ENCODE data around the gene PRDM16. TPM values are rescaled to one million over a fixed set of nuclear protein-coding genes. Genes with fewer than 3 reads are reported as not detected.

PRDM16 gene
- total RNA-seq, 1 experiment from 2014 or later, result 1.6 TPM

GRCh38 chr1:3423245-3423829, 354.3 kb downstream of the PRDM16 start:
- DNase-seq (ENCODE audit: low spot score) (no peak), ATAC-seq (no peak)
- POLR2A ChIA-PET, result interaction anchor here (1.0 kb wide), 1 partner anchor 410 kb away, joined by 3 read pairs; no protein-coding TSS in a partner anchor
- H3K4me1 Mint-ChIP-seq, result no peaks in the 10 kb centered on the region
- no peak overlapping the region for H3K27ac Mint-ChIP-seq
- H3K4me3 Mint-ChIP-seq, result no peak overlapping the region
- H3K27me3 Mint-ChIP-seq (ENCODE audit: low read depth), result 0 out of 2 replicates have a peak, but pooled peaks cover 4% of the 10 kb centered on the region
- H3K36me3 Mint-ChIP-seq, result no peaks in the 10 kb centered on the region
- no peaks in the 10 kb centered on the region for H3K9me3 Mint-ChIP-seq
- TF ChIP-seq GABPB1 (CRISPR knock-in tag; IDR thresholded peaks at IDR 0.05), result peak; percentile 44; the same call in 1 of the 2 replicates
- TF ChIP-seq E2F1 (CRISPR knock-in tag; IDR thresholded peaks at IDR 0.05), result no peak
- CTCF ChIA-PET, result interaction anchor here (0.6 to 3.0 kb wide), 7 partner anchors 20 to 876 kb away, joined by 3 to 22 read pairs (median 6); no protein-coding TSS in a partner anchor

GRCh38 chr1:3423896-3424611, 355.1 kb downstream of the PRDM16 start:
- ChIA-PET POLR2A (interaction anchor here (1.0 kb wide), 1 partner anchor 105 kb away, joined by 3 read pairs; no protein-coding TSS in a partner anchor), CTCF (interaction anchor here (0.6 to 3.0 kb wide), 63 partner anchors 12 to 876 kb away, joined by 3 to 22 read pairs (median 5); partner anchors contain the start of gene ACTRT2)
- TF ChIP-seq FOXP1 (CRISPR knock-in tag; IDR thresholded peaks at IDR 0.05; ENCODE audit: borderline replicate concordance) (0 out of 2 replicates have a peak, but pooled peaks have one; percentile 12), ARID4B (CRISPR knock-in tag; IDR thresholded peaks at IDR 0.05; ENCODE audit: borderline replicate concordance) (no peak), TCF7 (CRISPR knock-in tag; IDR thresholded peaks at IDR 0.05; ENCODE audit: low read depth) (no peak)
- H3K27me3 Mint-ChIP-seq (ENCODE audit: low read depth), result 0 out of 2 replicates have a peak, but pooled peaks cover 4% of the 10 kb centered on the region
- H3K36me3 Mint-ChIP-seq, result no peaks in the 10 kb centered on the region
- 0 out of 2 replicates have a peak overlapping the region, but pooled peaks have one; percentile 19 for H3K27ac Mint-ChIP-seq
- DNase-seq (ENCODE audit: low spot score) (no peak), ATAC-seq (no peak)
- no peaks in the 10 kb centered on the region for H3K4me1 Mint-ChIP-seq
- H3K9me3 Mint-ChIP-seq, result no peaks in the 10 kb centered on the region
- no peak overlapping the region for H3K4me3 Mint-ChIP-seq

GRCh38 chr1:3425486-3426215, 356.6 kb downstream of the PRDM16 start:
- H3K36me3 Mint-ChIP-seq, result no peaks in the 10 kb centered on the region
- ChIA-PET CTCF (interaction anchor here (0.6 to 3.0 kb wide), 53 partner anchors 15 to 1558 kb away, joined by 3 to 22 read pairs (median 5); partner anchors contain the start of gene ACTRT2), POLR2A (interaction anchor here (0.6 kb wide), 1 partner anchor 328 kb away, joined by 3 read pairs; no protein-coding TSS in a partner anchor)
- ATAC-seq (no peak), DNase-seq (ENCODE audit: low spot score) (no peak)
- no peak overlapping the region for H3K4me3 Mint-ChIP-seq
- no peak overlapping the region for H3K27ac Mint-ChIP-seq
- TF ChIP-seq USF1 (CRISPR knock-in tag; IDR thresholded peaks at IDR 0.05), result no peak
- TF ChIP-seq E2F1 (CRISPR knock-in tag; IDR thresholded peaks at IDR 0.05), result no peak
- TF ChIP-seq MYBL2 (CRISPR knock-in tag; IDR thresholded peaks at IDR 0.05), result no peak
- TF ChIP-seq SP1 (CRISPR knock-in tag; conservative IDR thresholded peaks at IDR 0.05), result no peak
- no peak for TF ChIP-seq MAX (CRISPR knock-in tag; IDR thresholded peaks at IDR 0.05)
- TF ChIP-seq AFF4 (CRISPR knock-in tag; IDR thresholded peaks at IDR 0.05; ENCODE audit: borderline replicate concordance), result no peak
- no peak for TF ChIP-seq CTCF (IDR thresholded peaks at IDR 0.05)
- TF ChIP-seq IRF2 (CRISPR knock-in tag; IDR thresholded peaks at IDR 0.05; ENCODE audit: borderline replicate concordance, low read depth), result no peak
- H3K27me3 Mint-ChIP-seq (ENCODE audit: low read depth), result no peaks in the 10 kb centered on the region
- H3K4me1 Mint-ChIP-seq, result no peaks in the 10 kb centered on the region
- no peaks in the 10 kb centered on the region for H3K9me3 Mint-ChIP-seq
